NCI-H146 treated with DMSO at 0.1 percent for 48 hours (cell line): ENCODE measurements around the gene CD160.
"Not testable (repeated sequence)": the region's sequence is repeated elsewhere in the genome, so short reads cannot be mapped to it uniquely, and the experiment has no call there.

ENCODE experiments used
- DNase-seq: peaks from one replicate; lab custom pipeline; 2025; ENCODE audit not compliant: unreplicated experiment; lab: John Stamatoyannopoulos, UW

Gene CD160, protein sequence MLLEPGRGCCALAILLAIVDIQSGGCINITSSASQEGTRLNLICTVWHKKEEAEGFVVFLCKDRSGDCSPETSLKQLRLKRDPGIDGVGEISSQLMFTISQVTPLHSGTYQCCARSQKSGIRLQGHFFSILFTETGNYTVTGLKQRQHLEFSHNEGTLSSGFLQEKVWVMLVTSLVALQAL

DNA sequence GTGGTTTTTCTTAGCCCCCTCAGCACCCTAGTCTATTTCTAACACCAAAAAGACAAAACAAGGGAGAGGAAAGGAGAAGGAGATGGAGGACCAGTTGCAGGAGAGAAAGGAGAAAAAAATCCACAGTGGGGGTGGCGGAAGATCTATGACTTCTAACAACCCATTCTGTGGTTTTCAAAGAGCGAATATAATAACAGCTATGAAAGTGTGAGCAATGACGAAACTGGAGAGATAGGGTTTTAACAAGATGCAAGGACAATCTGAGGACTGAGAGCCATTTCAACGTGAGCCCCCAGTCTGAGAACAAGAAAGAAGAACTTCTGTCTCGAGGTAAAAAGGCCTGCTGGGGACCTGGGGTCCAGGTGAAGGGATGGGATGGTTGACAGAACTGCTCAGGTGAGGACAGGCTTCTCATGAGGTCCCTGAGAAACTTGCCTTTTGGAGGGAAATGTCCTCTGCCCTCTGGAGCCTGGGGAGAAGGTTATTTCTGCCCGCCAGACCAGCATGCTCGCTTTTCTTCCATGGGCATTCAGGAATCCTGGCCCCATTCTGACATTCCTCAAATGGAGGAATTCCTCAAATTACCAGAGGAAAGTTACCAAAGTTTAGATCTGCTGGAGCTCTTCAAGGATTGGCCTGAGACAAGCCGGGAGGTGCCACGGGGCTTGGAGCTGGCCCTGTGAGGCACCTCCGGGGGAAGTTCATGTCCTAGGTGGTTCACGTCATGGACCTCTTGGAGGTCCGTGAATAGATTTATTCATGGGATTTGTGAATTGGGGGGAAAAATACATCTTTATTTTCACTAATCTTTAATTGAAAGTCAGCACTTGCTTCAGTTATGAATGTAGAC is at the start of gene CD160:
Gene CD160, plus strand, starts transcription at position 270 of the 850 bp plus-strand sequence. CDS start 8,829 bp downstream, outside the sequence.
- no peak for DNase-seq

GRCh38 chr1:145670995-145671745 is 48.1 kb upstream of the CD160 start:
- DNase-seq, result not testable (repeated sequence)

GRCh38 chr1:145673217-145673616 is 46.1 kb upstream of the CD160 start:
- DNase-seq, result not testable (repeated sequence)

DNA sequence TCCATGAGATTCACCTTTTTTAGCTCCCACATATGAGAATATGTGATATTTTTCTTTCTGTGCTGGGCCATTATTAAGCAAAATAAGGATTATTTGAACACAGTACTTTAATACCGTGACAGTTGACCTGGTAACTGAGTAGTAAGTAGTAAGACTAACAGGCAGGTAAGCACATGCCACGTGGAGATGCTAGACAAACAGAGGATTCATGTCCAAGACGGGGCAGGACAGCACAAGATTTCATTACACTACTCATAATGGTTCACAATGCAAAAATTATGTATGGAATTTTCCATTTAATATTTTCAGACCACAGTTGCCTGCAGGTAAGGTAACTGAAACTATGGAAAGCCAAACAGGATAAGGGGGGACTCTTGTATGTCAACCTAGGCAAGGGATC is 34.4 kb upstream of the CD160 start:
- not testable (repeated sequence) for DNase-seq

DNA sequence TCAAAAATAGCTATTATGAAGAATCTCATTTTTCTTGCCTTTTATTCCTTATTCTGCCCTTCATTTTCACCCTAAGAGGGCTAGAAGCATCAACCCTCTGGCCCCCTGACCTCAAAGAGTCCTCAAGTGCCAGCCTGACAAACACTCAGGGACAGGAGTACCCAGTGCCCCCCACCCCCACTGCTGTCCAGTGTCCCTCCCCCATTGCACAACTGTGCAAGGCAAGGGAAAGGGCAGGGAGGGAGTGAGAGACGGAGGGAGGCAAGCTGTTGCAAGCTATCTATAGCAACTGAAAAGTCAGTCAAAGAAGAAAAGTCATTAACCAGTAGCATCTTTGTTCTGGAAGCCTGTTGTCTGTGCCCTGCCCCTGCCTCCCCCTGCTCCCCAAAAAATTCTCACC is 33.2 kb upstream of the CD160 start:
- not testable (repeated sequence) for DNase-seq

DNA sequence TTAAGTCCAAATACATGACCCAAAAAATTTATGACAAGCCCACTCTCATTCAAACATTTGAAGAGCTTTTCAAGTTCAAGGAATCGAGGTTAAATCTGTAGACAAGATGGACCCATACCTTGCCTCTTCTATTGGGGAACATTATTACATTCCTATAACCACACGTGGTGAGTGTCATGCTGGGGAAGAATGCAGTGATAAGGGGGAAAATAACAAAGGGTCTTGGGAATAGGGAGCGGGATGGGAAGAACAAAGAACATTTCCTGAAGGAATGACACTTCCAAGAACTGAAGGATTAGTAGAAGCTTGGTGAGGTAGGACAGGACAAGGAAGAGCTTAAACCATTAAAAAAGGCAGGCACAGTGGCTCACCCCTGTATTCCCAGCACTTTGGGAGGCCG is 31.0 kb upstream of the CD160 start:
- no peak for DNase-seq

DNA sequence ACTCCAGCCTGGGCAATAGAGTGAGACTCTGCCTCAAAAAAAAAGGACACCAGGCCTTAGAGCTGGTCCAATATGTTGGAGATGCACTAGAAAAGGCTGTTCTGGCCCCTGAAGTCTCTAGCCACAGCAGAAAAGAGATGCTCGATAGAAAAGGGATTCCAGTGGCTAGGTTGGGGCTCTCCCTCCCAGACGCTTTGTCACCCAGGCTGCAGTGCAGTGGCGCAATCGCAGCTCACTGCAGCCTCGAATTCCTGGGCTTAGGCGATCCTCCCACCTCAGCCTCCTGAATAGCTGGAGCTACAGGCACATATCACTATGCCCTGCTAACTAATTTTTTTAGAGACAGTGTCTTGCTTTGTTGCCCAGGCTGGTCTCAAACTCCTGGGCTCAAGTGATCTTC is 30.4 kb upstream of the CD160 start:
- no peak for DNase-seq

DNA sequence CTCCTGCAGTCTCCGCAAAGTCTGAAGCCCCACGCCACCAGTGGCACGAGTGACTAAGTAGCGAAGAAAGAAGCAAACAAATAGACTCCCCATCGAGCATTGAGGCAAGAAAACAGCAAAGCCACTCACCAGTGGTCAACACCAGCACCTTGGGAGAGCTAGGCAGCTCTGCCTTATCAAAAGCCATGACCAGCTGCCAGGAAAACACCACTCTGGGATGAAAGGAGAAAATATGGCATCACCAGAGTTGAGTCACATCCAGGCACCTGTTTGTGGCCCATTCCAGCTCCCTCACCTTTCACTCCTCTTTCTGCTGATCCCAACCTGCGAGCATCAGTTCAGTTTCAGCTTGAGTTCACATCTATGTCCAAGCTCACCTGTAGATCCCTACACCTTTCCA is 29.4 kb upstream of the CD160 start:
- no peak for DNase-seq

DNA sequence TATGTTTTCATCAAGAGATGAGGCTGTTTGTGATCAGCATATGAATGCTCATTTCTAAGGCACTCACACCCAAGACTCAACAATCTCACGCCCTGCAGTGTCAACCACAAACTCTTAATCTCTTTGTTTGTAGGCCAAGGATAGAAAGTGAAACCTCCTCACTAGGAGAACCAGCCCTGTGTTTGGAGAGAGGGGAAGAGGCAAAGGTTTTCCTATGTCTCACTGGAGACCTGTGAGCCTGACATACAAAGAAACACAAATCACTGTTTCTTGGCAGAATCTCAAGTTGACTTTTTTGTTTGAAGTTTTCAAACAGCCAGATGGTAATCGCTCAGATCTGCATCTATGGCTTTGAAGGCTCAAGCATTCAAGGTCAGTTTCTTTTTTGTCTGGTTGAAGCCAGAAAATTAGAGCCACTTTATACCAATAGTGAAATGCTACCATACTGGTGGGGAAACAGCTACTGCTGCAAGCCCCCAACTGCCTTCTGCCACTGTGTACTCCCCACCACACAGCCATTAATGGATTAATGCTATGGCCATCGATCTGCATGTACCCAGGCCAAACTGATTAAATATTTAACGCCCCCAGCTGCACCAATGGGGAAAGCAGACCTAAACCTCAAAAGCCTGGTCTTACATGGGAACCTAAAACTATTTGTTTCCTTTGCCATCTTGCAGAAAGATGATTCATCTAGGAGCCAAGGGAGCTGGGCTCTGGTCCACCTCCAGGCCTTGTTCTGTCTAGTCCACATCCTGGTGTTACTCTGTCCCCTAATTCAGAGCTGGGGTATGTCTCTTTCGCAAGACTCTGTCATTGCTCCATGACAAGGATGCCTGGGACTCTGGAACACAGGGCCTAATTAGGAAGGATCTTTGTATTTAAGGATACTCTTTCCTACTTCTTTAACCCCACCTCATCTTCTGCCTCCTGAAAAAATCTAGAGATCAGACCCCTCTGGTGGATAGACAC is 28.4 kb upstream of the CD160 start:
- DNase-seq, result no peak

DNA sequence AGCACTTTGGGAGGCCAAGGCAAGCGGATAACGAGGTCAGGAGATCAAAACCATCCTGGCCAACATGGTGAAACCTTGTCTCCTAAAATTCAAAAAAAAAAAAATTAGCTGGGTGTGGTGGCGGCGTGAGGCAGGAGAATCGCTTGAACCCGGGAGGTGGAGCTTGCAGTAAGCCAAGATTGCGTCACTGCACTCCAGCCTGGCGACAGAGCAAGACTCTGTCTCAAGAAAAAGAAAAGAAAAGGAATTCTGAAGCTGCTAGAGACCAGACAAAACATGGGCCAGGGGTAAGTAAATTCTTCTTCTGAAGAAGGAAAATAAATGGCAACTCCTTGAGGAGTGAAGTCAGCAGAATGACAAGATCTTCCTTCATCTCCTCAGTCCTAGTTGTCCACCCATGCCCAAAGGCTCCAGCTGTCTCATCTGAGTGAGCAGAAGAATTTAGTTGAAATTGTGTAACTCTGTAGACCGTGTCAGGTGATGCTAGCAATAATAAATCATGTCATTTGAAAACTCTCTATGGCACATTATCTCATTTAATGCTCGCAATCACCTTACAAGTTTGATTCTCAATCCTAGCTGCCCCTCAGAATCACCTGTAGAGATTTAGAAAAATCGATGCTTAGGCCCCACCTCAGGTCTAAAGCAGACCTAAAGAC is 26.4 kb upstream of the CD160 start:
- DNase-seq, result no peak

GRCh38 chr1:145695821-145696629 is 23.3 kb upstream of the CD160 start:
- DNase-seq, result no peak

DNA sequence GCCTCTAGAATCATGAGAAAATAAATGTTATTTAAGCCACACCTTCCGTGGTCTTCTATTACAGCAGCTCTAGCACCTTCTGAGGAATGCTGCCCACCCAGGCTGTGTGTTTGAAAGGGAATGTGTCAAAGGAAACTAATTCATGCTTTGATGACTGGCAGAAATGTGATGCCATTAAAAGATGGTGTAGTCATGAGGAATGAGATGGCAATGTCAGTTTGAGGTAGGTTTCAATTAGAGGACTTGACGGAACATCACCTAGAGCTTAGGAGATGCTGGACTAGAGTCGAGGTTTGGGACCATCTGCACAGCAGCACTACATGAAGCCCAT is 22.7 kb upstream of the CD160 start:
- DNase-seq, result no peak

DNA sequence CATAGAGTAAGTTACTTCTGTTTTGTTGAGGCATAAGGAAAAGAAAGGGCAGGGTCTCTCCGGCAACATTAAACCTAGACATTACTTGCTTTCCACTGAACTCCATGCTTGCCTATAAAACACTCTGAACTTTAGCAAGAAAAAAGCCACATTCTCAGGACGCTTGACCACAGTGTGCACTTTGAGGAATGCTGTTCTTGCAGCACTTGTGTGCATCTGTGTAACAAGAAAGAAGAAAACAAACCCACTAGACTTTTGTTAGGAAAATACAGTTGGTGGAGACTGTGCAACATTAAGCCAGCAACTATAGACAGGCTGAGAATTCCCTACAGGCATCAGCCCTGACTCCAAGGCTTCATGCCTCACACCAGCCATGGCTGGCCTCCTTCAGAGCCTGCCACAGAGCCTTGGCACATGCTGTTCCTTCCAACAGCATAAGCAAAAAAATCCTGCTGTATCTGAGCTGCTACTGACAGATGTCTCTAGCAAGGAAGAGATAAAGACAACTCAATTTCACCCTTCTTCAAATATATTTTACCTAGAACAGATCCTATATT is 17.9 kb upstream of the CD160 start:
- no peak for DNase-seq

- DNase-seq, result no peak
Observed at GRCh38 chr1:145702052-145702451, 17.2 kb upstream of the CD160 start.

GRCh38 chr1:145702826-145703225 is 16.5 kb upstream of the CD160 start:
- no peak for DNase-seq

DNA sequence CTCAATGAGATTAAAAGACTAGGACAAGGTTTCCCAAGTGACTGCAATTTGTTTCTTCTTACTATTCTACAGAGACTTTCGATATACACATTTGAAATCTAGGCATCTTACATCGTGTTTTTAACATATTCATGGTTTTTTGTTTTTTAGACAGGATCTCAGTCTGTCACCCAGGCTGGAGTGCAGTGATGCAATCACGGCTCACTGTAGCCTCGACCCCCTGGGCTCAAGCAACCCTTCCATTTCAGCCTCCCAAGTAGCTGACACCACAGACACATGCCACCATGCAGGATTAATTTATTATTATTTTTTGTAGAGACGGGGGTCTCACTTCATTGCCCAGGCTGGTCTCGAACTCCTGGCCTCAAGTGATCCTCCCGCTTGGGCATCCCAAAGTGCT is 13.7 kb upstream of the CD160 start:
- DNase-seq, result no peak

DNA sequence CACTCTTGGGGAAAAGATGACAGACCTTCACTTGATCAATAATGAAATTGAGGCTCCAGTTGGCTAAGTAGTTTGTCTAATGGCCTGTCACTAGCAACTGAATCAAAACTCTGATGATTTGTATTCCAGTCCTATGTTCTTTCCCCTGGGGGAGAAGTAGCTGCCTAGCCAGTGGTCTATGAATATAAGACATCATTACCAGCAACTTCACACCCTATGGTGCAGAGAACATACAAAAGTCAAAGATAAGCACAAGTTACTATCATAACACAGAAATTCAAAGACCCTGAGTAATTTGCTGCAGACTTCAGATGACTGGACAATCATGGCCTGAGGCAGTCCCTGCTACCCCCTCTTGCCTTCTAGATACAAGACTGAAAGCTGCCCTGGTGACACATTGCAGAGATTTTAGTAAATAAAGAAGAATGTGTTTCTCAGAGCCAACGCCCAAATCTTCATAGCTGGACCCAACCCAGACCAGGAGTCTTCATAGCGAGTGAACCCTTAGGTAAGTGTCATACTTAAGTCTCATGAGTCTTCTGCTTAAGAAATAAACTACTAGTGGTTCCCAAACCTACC is 13.1 kb upstream of the CD160 start:
- DNase-seq, result no peak

- peak; percentile 46 for DNase-seq
Observed at GRCh38 chr1:145707183-145707867, 12.0 kb upstream of the CD160 start, which contains the start of gene PDZK1. Gene PDZK1 (minus strand): TSS chr1:145707368. CDS start chr1:145688021, 19,347 bp downstream.
